Measurements from ENCODE around the gene AP3M1.

AP3M1 gene

GRCh38 chr10:74114041-74114448, 36.6 kb downstream of the AP3M1 start:
- no peak for DNase-seq (ENCODE audit: low read depth in 3 of 3)

GRCh38 chr10:74113546-74113945, 37.1 kb downstream of the AP3M1 start:
- no peak for DNase-seq (ENCODE audit: low read depth in 3 of 3)

GRCh38 chr10:74111799-74112198, 38.8 kb downstream of the AP3M1 start:
- DNase-seq (ENCODE audit: low read depth in 3 of 3) = no peak

- DNase-seq (ENCODE audit: low read depth in 3 of 3) = no peak
These were observed 40.5 kb downstream of the AP3M1 start for GRCh38 chr10:74110120-74110519.

- DNase-seq (ENCODE audit: low read depth in 3 of 3) = no peak
These were observed 41.2 kb downstream of the AP3M1 start for GRCh38 chr10:74109452-74109851.

- no peak for DNase-seq (ENCODE audit: low read depth in 3 of 3)
These were observed 43.2 kb downstream of the AP3M1 start for GRCh38 chr10:74107391-74107790.

GRCh38 chr10:74104996-74105395, 45.6 kb downstream of the AP3M1 start:
- no peak for DNase-seq (ENCODE audit: low read depth in 3 of 3)

GRCh38 chr10:74104480-74104879, 46.1 kb downstream of the AP3M1 start:
- DNase-seq (ENCODE audit: low read depth in 3 of 3) = no peak

- no peak for DNase-seq (ENCODE audit: low read depth in 3 of 3)
These were observed 46.9 kb downstream of the AP3M1 start for GRCh38 chr10:74103560-74104258.

GRCh38 chr10:74099836-74100235, 50.8 kb downstream of the AP3M1 start:
- DNase-seq (ENCODE audit: low read depth in 3 of 3) = no peak

GRCh38 chr10:74099420-74099819, 51.2 kb downstream of the AP3M1 start:
- no peak for DNase-seq (ENCODE audit: low read depth in 3 of 3)

- DNase-seq (ENCODE audit: low read depth in 3 of 3) = no peak
These were observed 52.9 kb downstream of the AP3M1 start for GRCh38 chr10:74097776-74098175.

- DNase-seq (ENCODE audit: low read depth in 3 of 3) = no peak
These were observed 53.9 kb downstream of the AP3M1 start for GRCh38 chr10:74096777-74097176.

- no peak for DNase-seq (ENCODE audit: low read depth in 3 of 3)
These were observed 56.4 kb downstream of the AP3M1 start for GRCh38 chr10:74094231-74094630.

GRCh38 chr10:74093530-74094164, 57.0 kb downstream of the AP3M1 start:
- DNase-seq (ENCODE audit: low read depth in 3 of 3) = no peak

GRCh38 chr10:74092372-74092771, 58.3 kb downstream of the AP3M1 start:
- DNase-seq (ENCODE audit: low read depth in 3 of 3) = no peak

GRCh38 chr10:74088722-74089121, 61.9 kb downstream of the AP3M1 start:
- DNase-seq (ENCODE audit: low read depth in 3 of 3) = no peak

- DNase-seq (ENCODE audit: low read depth in 3 of 3) = no peak
These were observed 64.3 kb downstream of the AP3M1 start for GRCh38 chr10:74086317-74086716.

GRCh38 chr10:74084955-74085354, 65.7 kb downstream of the AP3M1 start:
- DNase-seq (ENCODE audit: low read depth in 3 of 3) = no peak

- DNase-seq (ENCODE audit: low read depth in 3 of 3) = no peak
These were observed 67.3 kb downstream of the AP3M1 start for GRCh38 chr10:74083304-74083703.

GRCh38 chr10:74081941-74082718, 68.5 kb downstream of the AP3M1 start:
- DNase-seq (ENCODE audit: low read depth in 3 of 3) = no peak

GRCh38 chr10:74081192-74081803, 69.3 kb downstream of the AP3M1 start:
- DNase-seq (ENCODE audit: low read depth in 3 of 3) = peak; percentile 9 to 27 (median 10)
